ENCODE measurements around the gene TRIM66.

TRIM66 gene

GRCh38 chr11:8638300-8638699 lies 44.2 kb downstream of the TRIM66 start:
- Histone ChIP-seq H3K9me3 (ENCODE audit: severe bottlenecking) (no peaks in the 10 kb centered on the region), H3K27me3 (ENCODE audit: insufficient read depth, poor library complexity, severe bottlenecking) (no peaks in the 10 kb centered on the region), H3K4me3 (ENCODE audit: severe bottlenecking) (no peak overlapping the region), H3K27ac (ENCODE audit: poor library complexity, severe bottlenecking) (no peak overlapping the region), H3K36me3 (ENCODE audit: low read depth) (peaks cover 5% of the 10 kb centered on the region; the same call in 1 of the 2 replicates), H3K4me1 (ENCODE audit: insufficient read depth, poor library complexity, severe bottlenecking) (no peaks in the 10 kb centered on the region)
- no peak for DNase-seq (ENCODE audit: low spot score)
- ATAC-seq (ENCODE audit: low read depth), result no peak
- no peak for TF ChIP-seq CTCF (IDR thresholded peaks at IDR 0.05; ENCODE audit: poor library complexity, severe bottlenecking)

GRCh38 chr11:8636127-8636526 lies 46.3 kb downstream of the TRIM66 start:
- no peaks in the 10 kb centered on the region for H3K9me3 ChIP-seq (ENCODE audit: severe bottlenecking)
- H3K27ac ChIP-seq (ENCODE audit: poor library complexity, severe bottlenecking), result no peak overlapping the region
- H3K27me3 ChIP-seq (ENCODE audit: insufficient read depth, poor library complexity, severe bottlenecking), result no peaks in the 10 kb centered on the region
- H3K4me1 ChIP-seq (ENCODE audit: insufficient read depth, poor library complexity, severe bottlenecking), result no peaks in the 10 kb centered on the region
- H3K4me3 ChIP-seq (ENCODE audit: severe bottlenecking), result no peak overlapping the region
- DNase-seq (ENCODE audit: low spot score), result no peak
- TF ChIP-seq CTCF (IDR thresholded peaks at IDR 0.05; ENCODE audit: poor library complexity, severe bottlenecking), result no peak
- H3K36me3 ChIP-seq (ENCODE audit: low read depth), result peaks cover 5% of the 10 kb centered on the region; the same call in 1 of the 2 replicates
- no peak for ATAC-seq (ENCODE audit: low read depth)

- no peak for TF ChIP-seq CTCF (IDR thresholded peaks at IDR 0.05; ENCODE audit: poor library complexity, severe bottlenecking)
- H3K27ac ChIP-seq (ENCODE audit: poor library complexity, severe bottlenecking), result no peak overlapping the region
Observed at GRCh38 chr11:8634498-8634897, 48.0 kb downstream of the TRIM66 start.

GRCh38 chr11:8631395-8632118 lies 50.9 kb downstream of the TRIM66 start:
- Histone ChIP-seq H3K4me3 (ENCODE audit: severe bottlenecking) (no peak overlapping the region), H3K9me3 (ENCODE audit: severe bottlenecking) (no peaks in the 10 kb centered on the region), H3K27me3 (ENCODE audit: insufficient read depth, poor library complexity, severe bottlenecking) (no peaks in the 10 kb centered on the region), H3K4me1 (ENCODE audit: insufficient read depth, poor library complexity, severe bottlenecking) (no peaks in the 10 kb centered on the region), H3K36me3 (ENCODE audit: low read depth) (no peaks in the 10 kb centered on the region), H3K27ac (ENCODE audit: poor library complexity, severe bottlenecking) (no peak overlapping the region)
- TF ChIP-seq CTCF (IDR thresholded peaks at IDR 0.05; ENCODE audit: poor library complexity, severe bottlenecking), result no peak
- DNase-seq (ENCODE audit: low spot score), result no peak
- ATAC-seq (ENCODE audit: low read depth), result no peak

More at GRCh38 chr11:8634498-8634897, 48.0 kb downstream of the TRIM66 start:
- peaks cover 5% of the 10 kb centered on the region; the same call in 1 of the 2 replicates for H3K36me3 ChIP-seq (ENCODE audit: low read depth)
- no peaks in the 10 kb centered on the region for H3K27me3 ChIP-seq (ENCODE audit: insufficient read depth, poor library complexity, severe bottlenecking)
- DNase-seq (ENCODE audit: low spot score) (no peak), ATAC-seq (ENCODE audit: low read depth) (no peak)
- H3K9me3 ChIP-seq (ENCODE audit: severe bottlenecking), result no peaks in the 10 kb centered on the region
- H3K4me3 ChIP-seq (ENCODE audit: severe bottlenecking), result no peak overlapping the region
- H3K4me1 ChIP-seq (ENCODE audit: insufficient read depth, poor library complexity, severe bottlenecking), result no peaks in the 10 kb centered on the region

- no peak for TF ChIP-seq CTCF (IDR thresholded peaks at IDR 0.05; ENCODE audit: poor library complexity, severe bottlenecking)
- Histone ChIP-seq H3K9me3 (ENCODE audit: severe bottlenecking) (no peaks in the 10 kb centered on the region), H3K4me1 (ENCODE audit: insufficient read depth, poor library complexity, severe bottlenecking) (no peaks in the 10 kb centered on the region), H3K4me3 (ENCODE audit: severe bottlenecking) (no peak overlapping the region), H3K27ac (ENCODE audit: poor library complexity, severe bottlenecking) (no peak overlapping the region), H3K27me3 (ENCODE audit: insufficient read depth, poor library complexity, severe bottlenecking) (no peaks in the 10 kb centered on the region), H3K36me3 (ENCODE audit: low read depth) (peaks cover 4% of the 10 kb centered on the region; the same call in 1 of the 2 replicates)
- no peak for ATAC-seq (ENCODE audit: low read depth)
- no peak for DNase-seq (ENCODE audit: low spot score)
Observed at GRCh38 chr11:8624698-8625097, 57.8 kb downstream of the TRIM66 start.

Measured in RWPE2 (cell line).